Stimulated activated CD4-positive, alpha-beta T cell treated with anti-CD3 and anti-CD28 coated beads, Interleukin-12 subunit alpha, Interleukin-12 subunit beta, amount 100 ng/mL, for 4 hours (primary cell): ENCODE measurements around the gene SLC16A4.
A peak's percentile ranks its signal among the peaks of the same experiment; 100 is the strongest.

ENCODE experiments used
- DNase-seq: peaks from one replicate; pipeline ENCODE4 v3.0.0-alpha.2; 2020

The SLC16A4 gene

DNA sequence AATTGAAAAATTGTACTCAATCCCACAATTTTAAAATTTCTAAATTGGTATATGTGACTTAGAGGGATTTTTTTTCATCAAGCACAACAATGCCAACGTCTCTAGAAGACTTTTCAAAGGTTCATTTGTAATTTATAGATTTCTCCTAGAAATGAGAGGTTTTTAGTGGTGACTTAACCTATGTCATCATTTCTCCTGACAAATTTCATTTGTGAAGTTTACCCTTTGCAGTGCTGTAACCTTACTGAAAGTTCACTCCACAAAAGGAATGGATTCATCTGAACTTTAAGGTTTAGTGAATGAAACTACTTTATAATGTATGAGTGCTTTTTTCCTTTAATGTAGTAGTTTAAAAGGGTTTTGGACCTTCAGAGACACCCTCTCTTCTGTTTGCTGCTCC lies 35.5 kb downstream of the SLC16A4 start:
- DNase-seq: no peak

DNA sequence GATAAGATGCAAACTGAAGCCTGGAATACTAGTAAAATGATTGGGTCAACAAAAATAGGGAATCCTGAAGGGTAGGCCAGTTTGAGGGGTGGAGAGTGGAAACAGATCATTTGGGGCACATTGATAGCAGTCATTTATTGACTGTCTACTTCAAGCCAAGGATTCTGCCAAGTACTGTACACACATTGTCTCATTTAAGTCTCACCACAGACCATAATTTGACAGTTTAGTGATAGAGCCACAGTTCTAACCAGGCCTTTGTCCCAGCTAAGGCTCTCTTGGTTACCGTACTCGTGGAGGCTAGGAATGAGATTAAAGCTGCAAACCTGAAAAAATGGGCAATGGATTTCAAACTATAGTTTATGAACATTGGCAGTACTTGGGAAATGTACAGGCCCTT lies 40.5 kb downstream of the SLC16A4 start:
- DNase-seq: no peak

DNA sequence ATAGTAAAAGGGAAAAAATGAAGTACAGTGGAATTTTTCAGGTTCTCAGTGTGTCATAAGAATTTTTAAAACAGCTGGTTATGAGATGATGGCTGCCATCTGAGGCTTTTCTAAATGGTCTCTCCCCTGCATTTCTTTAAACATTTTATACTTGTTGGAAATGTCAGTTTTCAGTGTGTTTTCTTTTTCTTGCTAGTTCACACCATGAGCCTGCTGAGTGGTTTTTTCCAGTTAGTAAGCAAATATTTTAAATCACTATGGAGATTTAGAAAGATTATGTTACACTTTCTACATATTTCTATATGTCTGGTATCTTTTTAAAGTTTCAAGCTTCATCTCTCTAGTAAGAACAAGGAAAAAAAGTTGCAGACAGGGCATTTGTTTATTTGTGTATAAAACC lies 42.1 kb downstream of the SLC16A4 start:
- no peak for DNase-seq

DNA sequence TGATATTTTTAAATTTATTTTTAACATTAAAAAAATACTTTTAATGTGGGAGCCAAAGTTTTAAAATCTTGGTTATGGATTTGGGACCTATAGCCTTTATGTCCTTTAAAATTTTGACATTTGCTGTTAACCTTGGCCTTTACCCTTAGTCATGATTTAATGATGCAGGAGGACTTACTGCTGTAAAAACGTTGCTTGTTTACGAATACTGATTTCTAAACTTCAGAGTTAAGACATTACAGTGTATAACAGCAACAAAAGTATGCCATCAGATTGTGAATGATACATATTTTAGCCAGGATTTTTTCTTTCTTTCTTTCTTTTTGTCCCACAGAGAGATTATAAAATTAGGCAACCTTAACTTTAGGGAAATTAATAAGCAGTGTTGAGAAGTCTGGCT lies 42.8 kb downstream of the SLC16A4 start:
- no peak for DNase-seq

- no peak for DNase-seq
These were observed 43.5 kb downstream of the SLC16A4 start for GRCh38 chr1:110347182-110347893.

GRCh38 chr1:110346690-110347089 lies 44.1 kb downstream of the SLC16A4 start:
- no peak for DNase-seq

GRCh38 chr1:110345480-110345879 lies 45.3 kb downstream of the SLC16A4 start:
- no peak for DNase-seq

DNA sequence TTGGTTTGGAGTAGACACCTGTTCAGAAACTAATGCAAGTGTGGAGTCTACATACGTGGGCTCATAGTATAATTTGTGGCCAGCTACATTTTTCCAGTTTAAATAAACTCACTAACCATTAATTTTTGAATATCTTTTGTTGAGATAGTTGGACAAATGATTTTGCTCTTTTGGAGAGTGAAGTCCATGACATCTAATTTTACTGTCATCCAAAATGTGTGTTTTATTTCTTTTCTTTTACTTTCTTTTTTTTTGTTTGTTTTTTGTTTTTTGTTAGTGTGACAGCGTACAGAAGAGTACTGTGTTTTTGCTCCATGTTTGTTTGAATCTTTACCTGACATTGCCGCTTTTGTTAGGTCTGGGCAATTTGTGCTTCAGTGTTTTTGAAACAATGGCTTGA lies 46.7 kb downstream of the SLC16A4 start:
- no peak for DNase-seq

DNA sequence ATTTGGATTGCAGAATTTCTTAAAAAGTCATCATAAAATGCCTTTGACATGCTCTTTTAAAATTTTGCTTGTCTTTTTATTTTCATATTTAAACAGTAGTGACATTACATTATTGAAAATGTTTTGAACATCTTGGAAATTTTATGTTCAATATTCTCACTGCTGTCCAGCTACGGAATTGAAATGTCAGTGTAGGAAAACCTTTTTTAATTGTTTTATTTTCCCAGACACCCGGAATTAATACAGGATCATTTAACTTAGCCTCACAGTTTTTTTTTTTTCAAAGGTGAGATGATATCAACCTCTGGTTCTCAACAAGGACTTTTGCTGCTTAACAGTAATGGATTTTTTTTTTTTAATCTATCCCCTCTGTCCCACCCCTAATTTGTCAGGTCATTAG lies 47.6 kb downstream of the SLC16A4 start:
- DNase-seq: no peak

- DNase-seq: no peak
These were observed 48.9 kb downstream of the SLC16A4 start for GRCh38 chr1:110341872-110342331.

DNA sequence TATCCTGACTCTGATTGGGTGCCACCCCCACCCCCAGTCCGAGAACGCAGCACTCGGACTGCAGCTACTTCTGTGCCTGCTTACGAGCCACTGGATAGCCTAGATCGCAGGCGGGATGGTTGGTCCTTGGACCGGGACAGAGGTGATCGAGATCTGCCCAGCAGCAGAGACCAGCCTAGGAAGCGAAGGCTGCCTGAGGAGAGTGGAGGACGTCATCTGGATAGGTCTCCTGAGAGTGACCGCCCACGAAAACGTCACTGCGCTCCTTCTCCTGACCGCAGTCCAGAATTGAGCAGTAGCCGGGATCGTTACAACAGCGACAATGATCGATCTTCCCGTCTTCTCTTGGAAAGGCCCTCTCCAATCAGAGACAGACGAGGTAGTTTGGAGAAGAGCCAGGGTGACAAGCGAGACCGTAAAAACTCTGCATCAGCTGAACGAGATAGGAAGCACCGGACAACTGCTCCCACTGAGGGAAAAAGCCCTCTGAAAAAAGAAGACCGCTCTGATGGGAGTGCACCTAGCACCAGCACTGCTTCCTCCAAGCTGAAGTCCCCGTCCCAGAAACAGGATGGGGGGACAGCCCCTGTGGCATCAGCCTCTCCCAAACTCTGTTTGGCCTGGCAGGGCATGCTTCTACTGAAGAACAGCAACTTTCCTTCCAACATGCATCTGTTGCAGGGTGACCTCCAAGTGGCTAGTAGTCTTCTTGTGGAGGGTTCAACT lies 49.5 kb downstream of the SLC16A4 start:
- DNase-seq: no peak

DNA sequence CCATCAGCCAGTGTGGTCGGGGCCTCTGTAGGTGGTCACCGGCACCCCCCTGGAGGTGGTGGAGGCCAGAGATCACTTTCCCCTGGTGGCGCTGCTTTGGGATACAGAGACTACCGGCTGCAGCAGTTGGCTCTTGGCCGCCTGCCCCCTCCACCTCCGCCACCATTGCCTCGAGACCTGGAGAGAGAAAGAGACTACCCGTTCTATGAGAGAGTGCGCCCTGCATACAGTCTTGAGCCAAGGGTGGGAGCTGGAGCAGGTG lies 50.7 kb downstream of the SLC16A4 start:
- peak; percentile 5 for DNase-seq

DNA sequence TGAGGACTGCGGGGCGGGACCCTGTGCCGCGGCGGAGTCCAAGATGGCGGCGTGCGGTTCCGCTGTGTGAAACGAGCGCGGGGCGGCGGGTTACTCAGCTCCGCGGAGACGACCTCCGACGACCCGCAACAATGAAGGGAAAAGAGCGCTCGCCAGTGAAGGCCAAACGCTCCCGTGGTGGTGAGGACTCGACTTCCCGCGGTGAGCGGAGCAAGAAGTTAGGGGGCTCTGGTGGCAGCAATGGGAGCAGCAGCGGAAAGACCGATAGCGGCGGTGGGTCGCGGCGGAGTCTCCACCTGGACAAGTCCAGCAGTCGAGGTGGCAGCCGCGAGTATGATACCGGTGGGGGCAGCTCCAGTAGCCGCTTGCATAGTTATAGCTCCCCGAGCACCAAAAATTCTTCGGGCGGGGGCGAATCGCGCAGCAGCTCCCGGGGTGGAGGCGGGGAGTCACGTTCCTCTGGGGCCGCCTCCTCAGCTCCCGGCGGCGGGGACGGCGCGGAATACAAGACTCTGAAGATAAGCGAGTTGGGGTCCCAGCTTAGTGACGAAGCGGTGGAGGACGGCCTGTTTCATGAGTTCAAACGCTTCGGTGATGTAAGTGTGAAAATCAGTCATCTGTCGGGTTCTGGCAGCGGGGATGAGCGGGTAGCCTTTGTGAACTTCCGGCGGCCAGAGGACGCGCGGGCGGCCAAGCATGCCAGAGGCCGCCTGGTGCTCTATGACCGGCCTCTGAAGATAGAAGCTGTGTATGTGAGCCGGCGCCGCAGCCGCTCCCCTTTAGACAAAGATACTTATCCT lies 51.2 kb downstream of the SLC16A4 start:
- DNase-seq: peak; percentile 54

- DNase-seq: peak; percentile 88
These were observed 51.9 kb downstream of the SLC16A4 start, which contains the start of gene RBM15 for GRCh38 chr1:110338886-110339406. RBM15 (plus strand) TSS chr1:110339377; CDS start chr1:110339406, 29 bp downstream.

DNA sequence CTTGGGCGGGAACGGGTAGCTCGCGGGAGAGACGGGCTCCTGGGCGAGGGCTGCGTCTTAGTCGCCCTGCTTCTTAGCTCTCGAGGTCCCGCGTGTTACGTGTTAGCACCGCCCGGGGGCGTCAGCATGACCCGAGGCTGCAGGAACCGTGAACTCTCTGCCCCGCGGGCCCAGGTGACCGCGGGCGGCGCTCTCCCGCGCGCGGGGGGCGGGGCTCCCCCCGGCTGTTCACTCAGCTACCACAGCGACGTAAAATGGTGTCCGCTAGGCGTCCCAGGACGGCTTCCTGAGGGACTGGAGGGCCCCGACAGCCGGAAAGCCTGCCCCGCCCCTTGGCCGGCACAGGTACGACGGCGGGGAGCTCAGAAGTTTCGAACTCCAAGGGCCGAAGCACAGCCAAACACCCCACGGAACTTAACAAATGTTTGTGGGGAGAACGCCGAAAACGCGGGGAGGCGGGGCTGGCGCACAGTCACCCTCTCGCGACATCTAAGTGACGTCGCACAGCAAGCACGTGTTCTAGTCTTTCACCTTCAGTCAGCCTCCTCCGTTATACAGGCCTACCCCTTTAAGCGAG lies 52.4 kb downstream of the SLC16A4 start:
- peak; percentile 90 for DNase-seq

DNA sequence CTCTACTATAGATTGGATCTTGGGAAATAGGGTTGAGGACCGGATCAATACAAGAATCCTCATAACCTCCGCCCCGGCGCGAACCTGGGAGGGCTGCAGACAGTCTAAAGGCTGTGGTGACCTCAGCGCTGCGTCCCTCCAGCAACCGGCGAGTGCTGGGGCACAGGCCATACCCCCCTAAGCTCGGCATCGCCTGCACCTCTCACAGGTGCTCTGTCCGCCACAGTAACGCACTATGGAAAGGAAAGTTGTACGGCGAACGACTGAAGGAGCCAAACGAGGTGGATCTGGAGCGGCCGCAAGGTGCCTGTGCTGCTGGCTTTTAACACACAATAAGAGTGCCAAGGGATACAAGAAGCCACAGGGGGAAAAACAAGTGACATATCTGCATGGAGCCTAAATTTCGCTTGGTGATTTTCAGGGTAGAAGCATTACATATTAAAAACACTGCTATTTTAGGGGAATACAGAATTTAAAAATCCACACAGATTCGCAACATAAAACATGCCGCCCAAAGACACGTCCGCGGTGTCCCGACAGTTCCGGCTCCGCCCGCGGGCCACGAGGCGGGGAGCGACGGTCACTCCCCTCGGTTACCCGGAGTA lies 53.0 kb downstream of the SLC16A4 start:
- DNase-seq: peak; percentile 39

- DNase-seq: no peak
These were observed 54.4 kb downstream of the SLC16A4 start for GRCh38 chr1:110336300-110337039.

GRCh38 chr1:110335265-110335664 lies 55.6 kb downstream of the SLC16A4 start:
- no peak for DNase-seq

DNA sequence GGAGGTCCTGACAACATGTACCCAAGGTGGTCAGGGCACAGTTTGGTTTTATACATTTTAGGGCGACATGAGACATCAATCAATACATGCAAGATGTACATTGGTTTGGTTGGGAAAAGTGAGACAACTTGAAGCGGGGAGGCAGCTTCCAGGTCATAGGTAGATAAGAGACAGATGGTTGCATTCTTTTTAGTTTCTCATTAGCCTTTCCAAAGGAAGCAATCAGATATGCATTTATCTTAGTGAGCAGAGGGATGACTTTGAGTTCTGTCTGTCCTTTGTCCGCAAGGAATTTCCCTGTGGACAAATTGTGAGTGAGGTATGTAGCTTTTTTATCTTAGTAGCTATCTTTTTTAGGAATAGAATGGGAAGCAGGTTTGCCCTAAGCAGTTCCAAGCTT lies 62.1 kb downstream of the SLC16A4 start:
- no peak for DNase-seq

DNA sequence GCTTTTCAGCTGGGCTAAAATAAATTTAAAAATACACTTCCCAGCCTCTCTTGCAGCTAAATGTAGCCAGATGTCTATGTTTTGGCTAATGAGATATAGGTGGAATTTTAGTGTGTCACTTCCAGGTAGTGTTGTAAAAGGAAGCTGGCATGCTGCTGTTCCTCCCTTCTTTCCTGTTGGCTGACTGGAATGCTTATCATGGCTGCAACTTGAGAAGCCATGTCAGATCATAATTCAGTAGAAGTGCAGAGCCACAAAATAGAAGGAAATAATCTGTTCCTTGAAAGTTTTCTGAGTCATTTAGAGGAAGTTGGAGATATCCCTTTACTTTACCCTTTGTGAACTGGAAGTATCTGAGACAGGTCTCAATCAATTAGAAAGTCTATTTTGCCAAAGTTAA lies 62.6 kb downstream of the SLC16A4 start:
- no peak for DNase-seq

DNA sequence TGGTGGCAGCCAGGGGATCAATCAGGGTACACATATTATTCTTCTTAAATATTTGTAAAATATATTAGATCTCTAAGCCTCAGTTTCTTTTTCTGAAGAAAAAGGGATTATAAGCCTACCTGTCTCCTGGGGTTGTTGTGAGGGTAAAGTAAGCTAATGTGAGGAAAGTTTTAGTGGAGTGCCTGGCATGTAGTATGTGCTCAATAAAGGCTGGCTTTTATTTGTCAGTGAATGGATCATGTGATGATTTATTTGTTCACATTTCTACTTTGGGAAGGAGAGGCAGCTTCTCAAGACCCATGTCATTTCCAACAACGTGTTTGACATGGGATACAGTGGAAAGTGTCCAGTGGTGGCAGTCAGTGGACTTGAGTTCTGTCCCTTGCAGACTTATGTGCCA lies 64.0 kb downstream of the SLC16A4 start:
- DNase-seq: no peak

DNA sequence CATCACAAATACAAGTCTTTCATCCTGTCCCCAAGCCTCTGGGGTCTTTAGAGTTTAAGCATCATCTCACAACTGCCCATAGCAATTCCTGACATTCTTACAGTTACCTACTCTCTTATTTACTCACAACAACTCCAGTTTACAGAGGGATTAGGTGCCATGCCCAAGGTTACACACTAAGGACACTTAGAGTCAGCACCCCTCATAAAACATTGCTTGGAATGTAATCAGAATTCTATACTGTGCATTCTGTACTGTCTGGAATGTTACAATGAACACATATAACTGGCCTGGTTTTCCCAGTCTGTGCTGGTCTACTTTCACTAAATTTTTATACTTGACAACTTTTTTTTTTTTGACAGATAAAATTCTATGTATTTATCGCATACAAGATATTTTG lies 66.2 kb downstream of the SLC16A4 start:
- DNase-seq: no peak
